ENCODE results near the gene HHAT. TPM values are rescaled to one million over a fixed set of nuclear protein-coding genes. Genes with fewer than 3 reads are reported as not detected.

The HHAT gene
- total and polyA plus RNA-seq, 12 donors: 0.81 to 4.3 (median 2.6) TPM

- ATAC-seq: no peak
- Histone ChIP-seq H3K4me1 (peaks cover 0 to 6% (median 0%) of the 10 kb centered on the region in 9 donors), H3K27ac (no peak overlapping the region), H3K9me3 (no peaks in the 10 kb centered on the region), H3K36me3 (no peaks in the 10 kb centered on the region), H3K27me3 (no peaks in the 10 kb centered on the region), H3K4me3 (no peak overlapping the region)
- no peak for TF ChIP-seq CTCF (IDR thresholded peaks at IDR 0.05)
- no peak for DNase-seq
- 65 to 93% methylated on average over 2 of the region's 2 CpGs for WGBS, 2 donors
- intact Hi-C loops (cut with DNase I): no loop called here
Observed at GRCh38 chr1:210475806-210476205, 147.1 kb downstream of the HHAT start.

- no peaks in the 10 kb centered on the region for H3K9me3 ChIP-seq
- peaks cover 0 to 6% (median 0%) of the 10 kb centered on the region in 9 donors for H3K4me1 ChIP-seq
- TF ChIP-seq CTCF (IDR thresholded peaks at IDR 0.05): no peak
- ATAC-seq: no peak
- no peak overlapping the region for H3K4me3 ChIP-seq
- intact Hi-C loops (cut with DNase I): no loop called here
- H3K27ac ChIP-seq: no peak overlapping the region
- no peaks in the 10 kb centered on the region for H3K27me3 ChIP-seq
- no peak for DNase-seq
- H3K36me3 ChIP-seq: no peaks in the 10 kb centered on the region
- 93 to 100% methylated on average over 1 of the region's 1 CpG for WGBS, 2 donors
Observed at GRCh38 chr1:210476730-210477129, 148.0 kb downstream of the HHAT start.

- no peak overlapping the region for H3K4me3 ChIP-seq
- H3K36me3 ChIP-seq: no peaks in the 10 kb centered on the region
- intact Hi-C loops (cut with DNase I): no loop called here
- 29 to 42% methylated on average over 5 of the region's 5 CpGs for WGBS, 2 donors
- ATAC-seq (peak in 5 of 8 donors; percentile 37 to 72 (median 55)), DNase-seq (no peak)
- peak in 1 of 9 donors; percentile 6 for TF ChIP-seq CTCF (IDR thresholded peaks at IDR 0.05)
- no peaks in the 10 kb centered on the region for H3K27me3 ChIP-seq
- H3K9me3 ChIP-seq: no peaks in the 10 kb centered on the region
- peaks cover 0 to 6% (median 0%) of the 10 kb centered on the region in 9 donors for H3K4me1 ChIP-seq
- H3K27ac ChIP-seq: no peak overlapping the region
Observed at GRCh38 chr1:210477328-210477924, 148.7 kb downstream of the HHAT start.

GRCh38 chr1:210478820-210479219 is 150.1 kb downstream of the HHAT start:
- intact Hi-C loops (cut with DNase I): no loop called here
- peaks cover 0 to 6% (median 0%) of the 10 kb centered on the region in 9 donors for H3K4me1 ChIP-seq
- 68 to 73% methylated on average over 5 of the region's 5 CpGs for WGBS, 2 donors
- H3K9me3 ChIP-seq: no peaks in the 10 kb centered on the region
- ATAC-seq: peak in 4 of 8 donors; percentile 21 to 61 (median 44)
- DNase-seq: no peak
- no peak for TF ChIP-seq CTCF (IDR thresholded peaks at IDR 0.05)
- no peaks in the 10 kb centered on the region for H3K36me3 ChIP-seq
- H3K4me3 ChIP-seq: no peak overlapping the region
- no peaks in the 10 kb centered on the region for H3K27me3 ChIP-seq
- no peak overlapping the region for H3K27ac ChIP-seq

Data from heart right ventricle (tissue), 16 donors.